ENCODE measurements around the gene TBC1D17.

DNA sequence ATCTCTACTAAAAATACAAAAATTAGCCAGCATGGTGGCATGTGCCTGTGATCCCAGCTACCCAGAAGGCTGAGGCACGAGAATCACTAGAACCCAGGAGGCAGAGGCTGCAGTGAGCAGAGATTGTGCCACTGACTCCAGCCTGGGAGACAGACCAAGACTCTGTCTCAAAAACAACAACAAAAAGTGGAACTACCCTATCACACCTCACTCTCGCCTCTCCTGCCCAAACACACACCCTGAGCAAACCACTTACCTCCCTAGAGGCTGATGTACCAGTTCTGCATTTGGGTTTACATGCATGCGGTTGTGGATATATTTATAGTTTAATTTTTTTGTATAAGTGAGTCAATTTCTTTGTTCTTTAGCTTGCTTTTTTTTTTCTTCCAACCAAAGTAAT lies 34.2 kb upstream of the TBC1D17 start:
- TF ChIP-seq CTCF (conservative IDR thresholded peaks at IDR 0.05) (no peak), EZH2 (IDR thresholded peaks at IDR 0.05; ENCODE audit: low read depth) (no peak)
